HepG2 (cell line): ENCODE measurements around the gene ZFYVE27. TPM values are rescaled to one million over a fixed set of nuclear protein-coding genes. Genes with fewer than 3 reads are reported as not detected.

ENCODE experiments used
- CBX1 ChIP-seq: IDR thresholded peaks from one replicate; pipeline ENCODE4 v1.6.1; 2016; ENCODE audit warnings: antibody characterized with exemption, low read depth
- FOXP4 ChIP-seq: sonication (generic); formaldehyde crosslinking; IDR thresholded peaks from 2 replicates; pipeline ENCODE4 v1.4.0; 2020; ENCODE audit warnings: missing genetic modification reagents
- HMGA1 ChIP-seq: sonication (generic); formaldehyde crosslinking; conservative IDR thresholded peaks from 2 replicates; pipeline ENCODE4 v1.4.0; 2020; ENCODE audit warnings: missing genetic modification reagents
- NCOA1 ChIP-seq: sonication (generic); formaldehyde crosslinking; IDR thresholded peaks from 2 replicates; pipeline ENCODE4 v1.9.0; 2021; ENCODE audit warnings: missing genetic modification reagents
- NFAT5 ChIP-seq: sonication (generic); formaldehyde crosslinking; IDR thresholded peaks from 2 replicates; pipeline ENCODE4 v1.4.0; 2020; ENCODE audit warnings: missing genetic modification reagents
- NFRKB ChIP-seq: fragments of 450-650 bp; IDR thresholded peaks from 2 replicates; pipeline ENCODE4 v1.6.1; 2017
- PRDM4 ChIP-seq: sonication (generic); formaldehyde crosslinking; IDR thresholded peaks from 2 replicates; pipeline ENCODE4 v1.9.0; 2021; ENCODE audit warnings: missing genetic modification reagents, borderline replicate concordance
- RARG ChIP-seq: sonication (generic); formaldehyde crosslinking; IDR thresholded peaks from 2 replicates; pipeline ENCODE4 v1.4.0; 2020; ENCODE audit warnings: low read depth, mild to moderate bottlenecking, missing genetic modification reagents
- SETDB1 ChIP-seq: sonication (generic); formaldehyde crosslinking; IDR thresholded peaks from 2 replicates; pipeline ENCODE4 v1.5.1; 2020; ENCODE audit warnings: missing genetic modification reagents, mild to moderate bottlenecking, borderline replicate concordance
- SMAD3 ChIP-seq: sonication (generic); formaldehyde crosslinking; IDR thresholded peaks from 2 replicates; pipeline ENCODE4 v1.4.0; 2020; ENCODE audit warnings: missing genetic modification reagents
- SOX6 ChIP-seq, 2 experiments: fragments of 450-650 bp in 1 of 2; sonication (generic) in 1 of 2; formaldehyde crosslinking in 1 of 2; IDR thresholded peaks; 2 replicates each; pipeline versions ENCODE4 v1.4.0 to v1.6.1; 2017 to 2020; ENCODE audit warnings: antibody characterized with exemption in 1 of 2, mild to moderate bottlenecking in 1 of 2, missing genetic modification reagents in 1 of 2
- XRCC5 ChIP-seq: fragments of 200-400 bp; formaldehyde crosslinking; optimal IDR thresholded peaks from 2 replicates; pipeline ENCODE3; 2017; ENCODE audit warnings: mild to moderate bottlenecking, low read length
- ZKSCAN5 ChIP-seq: sonication (generic); formaldehyde crosslinking; IDR thresholded peaks from 2 replicates; pipeline ENCODE4 v1.5.1; 2020; ENCODE audit warnings: mild to moderate bottlenecking, missing genetic modification reagents
- ZNF441 ChIP-seq: sonication (generic); formaldehyde crosslinking; IDR thresholded peaks from 2 replicates; pipeline ENCODE4 v1.7.0; 2021; ENCODE audit warnings: missing genetic modification reagents, borderline replicate concordance
- ZNF446 ChIP-seq: sonication (generic); formaldehyde crosslinking; IDR thresholded peaks from 2 replicates; pipeline ENCODE4 v1.5.0; 2020; ENCODE audit warnings: mild to moderate bottlenecking, missing genetic modification reagents
- ZNF616 ChIP-seq: sonication (generic); formaldehyde crosslinking; IDR thresholded peaks from 2 replicates; pipeline ENCODE4 v1.5.0; 2020; ENCODE audit warnings: low read depth, mild to moderate bottlenecking, missing genetic modification reagents
- ZNF746 ChIP-seq: sonication (generic); formaldehyde crosslinking; IDR thresholded peaks from 2 replicates; pipeline ENCODE4 v1.8.0; 2022; ENCODE audit warnings: mild to moderate bottlenecking, missing genetic modification reagents
- ZNF780A ChIP-seq: sonication (generic); formaldehyde crosslinking; IDR thresholded peaks from 2 replicates; pipeline ENCODE4 v1.8.0; 2022; ENCODE audit warnings: mild to moderate bottlenecking, missing genetic modification reagents, moderate library complexity
- polyA plus RNA-seq, 8 experiments: library from polyadenylated mRNA; depleted of rRNA in 3 of 8; stranded (reverse) in 7 of 8; unstranded in 1 of 8; fragments of >200 nt; fragmentation: Illumina TruSeq in 4 of 8; extraction: Trizol in 4 of 8; gene quantifications; 2 replicates each; pipeline versions ENCODE4 v1.2.1 to v1.2.3, GENCODE V29; 2011 to 2016; ENCODE audit warnings: low read depth in 4 of 8, missing spikeins in 1 of 8, mixed read lengths in 1 of 8; ENCODE audit not compliant: insufficient read depth in 1 of 8
- total RNA-seq, 5 experiments: library from RNA; depleted of rRNA; stranded (reverse); fragments of >200 nt; fragmentation: Illumina TruSeq; extraction: Trizol; gene quantifications; 2 replicates each; pipeline ENCODE4 v1.2.3, GENCODE V29; 2016; ENCODE audit warnings: low read depth in 1 of 5

ZFYVE27 gene
- total and polyA plus RNA-seq, 2 of the 13 experiments (the other 11 are each of a cell fraction or from before 2014, with no cell fraction given): 19.7 to 20.5 TPM

- TF ChIP-seq PRDM4 (CRISPR knock-in tag) (peak; percentile 73; the same call in 1 of the 2 replicates), NFRKB (no peak), NCOA1 (CRISPR knock-in tag) (no peak; the same call in 1 of the 2 replicates), CBX1 (peak; percentile 75), XRCC5 (no peak), NFAT5 (CRISPR knock-in tag) (peak; percentile 99), ZNF446 (CRISPR knock-in tag) (peak; percentile 99), SOX6 (IDR thresholded peaks at IDR 0.05) (no peak), SOX6 (CRISPR knock-in tag; IDR thresholded peaks at IDR 0.05) (peak; percentile 58), HMGA1 (CRISPR knock-in tag) (no peak), ZKSCAN5 (CRISPR knock-in tag) (no peak), ZNF780A (peak; percentile 98), SETDB1 (CRISPR knock-in tag) (no peak; the same call in 1 of the 2 replicates), FOXP4 (CRISPR knock-in tag) (peak; percentile 33; the same call in 1 of the 2 replicates), RARG (peak; percentile 96; the same call in 1 of the 2 replicates), ZNF441 (CRISPR knock-in tag) (peak; percentile 85), ZNF616 (CRISPR knock-in tag) (peak; percentile 98), SMAD3 (CRISPR knock-in tag) (peak; percentile 87), ZNF746 (CRISPR knock-in tag) (peak; percentile 95)
Measured at GRCh38 chr10:97736902-97737769, at the start of gene ZFYVE27 (continued).
